Sigmoid colon (tissue), 4 donors: ENCODE results near the gene PLP2.

Experiments
- CTCF ChIP-seq, 4 experiments: fragments of 450-650 bp in 3 of 4; fragments of 200-600 bp in 1 of 4; IDR thresholded peaks; one replicate each; pipeline ENCODE4 v1.5.1; 2016 to 2019; ENCODE audit warnings: antibody characterized with exemption in 4 of 4, mild to moderate bottlenecking in 3 of 4, moderate library complexity in 2 of 4
- POLR2A ChIP-seq, 2 donors: fragments of 450-650 bp; IDR thresholded peaks; one replicate each; pipeline ENCODE4 v1.6.1; 2016; ENCODE audit warnings: antibody characterized with exemption in 2 of 2, mild to moderate bottlenecking in 2 of 2, moderate library complexity in 2 of 2
- POLR2AphosphoS5 ChIP-seq, 4 donors: sonication (generic); formaldehyde crosslinking; IDR thresholded peaks; one replicate each; pipeline ENCODE4 v1.6.1; 2017; ENCODE audit warnings: antibody characterized with exemption in 4 of 4

GRCh38 chrX:49129427-49129826, 42.3 kb upstream of the PLP2 start:
- TF ChIP-seq POLR2AphosphoS5 (IDR thresholded peaks at IDR 0.05) (no peak), POLR2A (IDR thresholded peaks at IDR 0.05) (no peak), CTCF (IDR thresholded peaks at IDR 0.05) (no peak)
